H9 (cell line): ENCODE data around the gene ALDH1B1. TPM values are rescaled to one million over a fixed set of nuclear protein-coding genes. Genes with fewer than 3 reads are reported as not detected.

ENCODE experiments used
- DNase-seq: peaks from one replicate; pipeline ENCODE4 v3.0.0-alpha.2; 2017
- H2AFZ ChIP-seq: one replicate; pipeline ENCODE4 v1.6.1; 2013; ENCODE audit warnings: mild to moderate bottlenecking, low read length, control low read depth, moderate library complexity
- H2AK5ac ChIP-seq: 2 replicates; pipeline ENCODE4 v1.6.1; 2013; ENCODE audit warnings: low read length, control low read depth, mixed read lengths; ENCODE audit not compliant: insufficient read length
- H2BK120ac ChIP-seq: one replicate; pipeline ENCODE4 v1.6.1; 2013; ENCODE audit warnings: low read depth, mild to moderate bottlenecking, low read length, control low read depth, inconsistent platforms; ENCODE audit not compliant: poor library complexity, severe bottlenecking
- H2BK12ac ChIP-seq: 2 replicates; pipeline ENCODE4 v1.6.1; 2013; ENCODE audit warnings: low read length, control low read depth, mixed read lengths, low read depth; ENCODE audit not compliant: insufficient read length
- H2BK15ac ChIP-seq: 2 replicates; pipeline ENCODE4 v1.6.1; 2013; ENCODE audit warnings: low read depth, low read length, control low read depth
- H2BK20ac ChIP-seq: one replicate; pipeline ENCODE4 v1.6.1; 2013; ENCODE audit warnings: low read depth, mild to moderate bottlenecking, low read length, control low read depth, inconsistent platforms; ENCODE audit not compliant: poor library complexity, severe bottlenecking
- H2BK5ac ChIP-seq: 2 replicates; pipeline ENCODE4 v1.6.1; 2013; ENCODE audit warnings: low read length, control low read depth, mixed read lengths; ENCODE audit not compliant: insufficient read length
- H3K14ac ChIP-seq: 2 replicates; pipeline ENCODE4 v1.6.1; 2013; ENCODE audit warnings: low read length, control low read depth; ENCODE audit not compliant: insufficient read depth
- H3K18ac ChIP-seq: 2 replicates; pipeline ENCODE4 v1.6.1; 2013; ENCODE audit warnings: low read depth, mild to moderate bottlenecking, mixed read lengths, low read length, control low read depth; ENCODE audit not compliant: insufficient read length
- H3K23ac ChIP-seq: 2 replicates; pipeline ENCODE4 v1.6.1; 2013; ENCODE audit warnings: low read length, control low read depth, mixed read lengths, low read depth; ENCODE audit not compliant: insufficient read length
- H3K23me2 ChIP-seq: 2 replicates; pipeline ENCODE4 v1.6.1; 2013; ENCODE audit warnings: low read depth, mild to moderate bottlenecking, mixed read lengths, low read length, control low read depth; ENCODE audit not compliant: insufficient read length, poor library complexity, severe bottlenecking
- H3K27ac ChIP-seq: 2 replicates; pipeline ENCODE4 v1.5.1; 2013; ENCODE audit warnings: low read length, control low read depth, mixed read lengths, low read depth; ENCODE audit not compliant: insufficient read length
- H3K27me3 ChIP-seq: 2 replicates; pipeline ENCODE4 v1.6.1; 2013; ENCODE audit warnings: low read length, control low read depth, inconsistent platforms; ENCODE audit not compliant: insufficient read depth
- H3K4ac ChIP-seq: 2 replicates; pipeline ENCODE4 v1.6.1; 2013; ENCODE audit warnings: low read depth, mild to moderate bottlenecking, control low read depth, inconsistent platforms, low read length, moderate library complexity
- H3K4me1 ChIP-seq: 2 replicates; pipeline ENCODE4 v1.6.1; 2013; ENCODE audit warnings: low read length, control low read depth, inconsistent platforms; ENCODE audit not compliant: insufficient read depth
- H3K4me2 ChIP-seq: 2 replicates; pipeline ENCODE4 v1.6.1; 2013; ENCODE audit warnings: low read length, control low read depth, mixed read lengths; ENCODE audit not compliant: insufficient read length, insufficient read depth
- H3K56ac ChIP-seq: 2 replicates; pipeline ENCODE4 v1.6.1; 2013; ENCODE audit warnings: low read depth, mild to moderate bottlenecking, mixed read lengths, low read length, control low read depth; ENCODE audit not compliant: insufficient read length
- H3K79me1 ChIP-seq: 2 replicates; pipeline ENCODE4 v1.6.1; 2013; ENCODE audit warnings: low read depth, mild to moderate bottlenecking, moderate library complexity, low read length, control low read depth, inconsistent platforms; ENCODE audit not compliant: insufficient read depth, poor library complexity, severe bottlenecking
- H3K79me2 ChIP-seq: 2 replicates; pipeline ENCODE4 v1.6.1; 2013; ENCODE audit warnings: low read length, control low read depth, inconsistent platforms; ENCODE audit not compliant: insufficient read depth
- H3K9ac ChIP-seq: 2 replicates; pipeline ENCODE4 v1.6.1; 2013; ENCODE audit warnings: low read length, control low read depth, mixed read lengths; ENCODE audit not compliant: insufficient read length; ENCODE audit errors: extremely low read depth
- H3K9me3 ChIP-seq: one replicate; pipeline ENCODE4 v1.6.1; 2013; ENCODE audit warnings: low read depth, low read length, inconsistent platforms; ENCODE audit not compliant: control insufficient read depth
- H3T11ph ChIP-seq: one replicate; pipeline ENCODE4 v1.6.1; 2013; ENCODE audit warnings: mild to moderate bottlenecking, low read length, control low read depth, inconsistent platforms
- H4K20me1 ChIP-seq: one replicate; pipeline ENCODE4 v1.6.1; 2013; ENCODE audit not compliant: control insufficient read depth, insufficient read length, insufficient read depth
- H4K5ac ChIP-seq: 2 replicates; pipeline ENCODE4 v1.6.1; 2013; ENCODE audit warnings: low read depth, mild to moderate bottlenecking, mixed read lengths, low read length, control low read depth; ENCODE audit not compliant: insufficient read length
- H4K8ac ChIP-seq: replicated peaks from 2 replicates; pipeline ENCODE4 v1.6.1; 2013; ENCODE audit warnings: low read length, control low read depth, mixed read lengths, low read depth; ENCODE audit not compliant: insufficient read length
- H4K91ac ChIP-seq: 2 replicates; pipeline ENCODE4 v1.6.1; 2013; ENCODE audit warnings: low read depth, mild to moderate bottlenecking, moderate library complexity, mixed read lengths, low read length, control low read depth; ENCODE audit not compliant: insufficient read length
- H3K27ac Mint-ChIP-seq, 3 experiments: 2 replicates in 2 of 3; 3 replicates in 1 of 3; pipeline ENCODE4 v1.8.0; 2020 to 2021; ENCODE audit warnings: mixed read lengths in 3 of 3, mild to moderate bottlenecking in 1 of 3, moderate library complexity in 1 of 3
- H3K27me3 Mint-ChIP-seq: 2 replicates; pipeline ENCODE4 v1.8.0; 2021; ENCODE audit warnings: low read depth, mild to moderate bottlenecking, moderate library complexity, mixed read lengths
- H3K36me3 Mint-ChIP-seq, 3 experiments: 2 replicates in 2 of 3; 3 replicates in 1 of 3; pipeline ENCODE4 v1.8.0; 2020 to 2021; ENCODE audit warnings: low read depth in 3 of 3, mixed read lengths in 3 of 3; ENCODE audit not compliant: insufficient read depth in 1 of 3
- H3K4me1 Mint-ChIP-seq, 2 experiments: 2 replicates each; pipeline ENCODE4 v1.8.0; 2020; ENCODE audit warnings: mixed read lengths in 2 of 2
- H3K4me3 Mint-ChIP-seq, 2 experiments: 2 replicates in 1 of 2; 3 replicates in 1 of 2; pipeline ENCODE4 v1.8.0; 2020 to 2021; ENCODE audit warnings: mild to moderate bottlenecking in 2 of 2, mixed read lengths in 2 of 2, moderate library complexity in 1 of 2
- H3K9me3 Mint-ChIP-seq, 2 experiments: 2 replicates in 1 of 2; 3 replicates in 1 of 2; pipeline ENCODE4 v1.8.0; 2020; ENCODE audit warnings: mild to moderate bottlenecking in 2 of 2, mixed read lengths in 2 of 2, moderate library complexity in 1 of 2
- WGBS: extraction: QIAGEN DNeasy Blood & Tissue Kit; methylation state at CpG from one replicate; pipeline ENCODE4 v1.1.7; 2013; ENCODE audit warnings: missing lambda C conversion rate, low lambda C conversion rate, mixed read lengths; ENCODE audit not compliant: insufficient read length; ENCODE audit errors: extremely low coverage; 5-methylcytosine and 5-hydroxymethylcytosine counted together
- total RNA-seq: library from RNA; stranded (reverse); gene quantifications from 2 replicates; pipeline ENCODE4 v1.2.1, GENCODE V29; 2021
- TF ChIP-seq, protein P1 (sequence below): fragments of 200-600 bp; sonication (generic); conservative IDR thresholded peaks from 3 replicates; pipeline ENCODE4 v1.8.0; 2021; ENCODE audit warnings: antibody characterized with exemption, mild to moderate bottlenecking

Gene ALDH1B1
- total RNA-seq, 1 experiment from 2014 or later = 49.6 TPM

DNA sequence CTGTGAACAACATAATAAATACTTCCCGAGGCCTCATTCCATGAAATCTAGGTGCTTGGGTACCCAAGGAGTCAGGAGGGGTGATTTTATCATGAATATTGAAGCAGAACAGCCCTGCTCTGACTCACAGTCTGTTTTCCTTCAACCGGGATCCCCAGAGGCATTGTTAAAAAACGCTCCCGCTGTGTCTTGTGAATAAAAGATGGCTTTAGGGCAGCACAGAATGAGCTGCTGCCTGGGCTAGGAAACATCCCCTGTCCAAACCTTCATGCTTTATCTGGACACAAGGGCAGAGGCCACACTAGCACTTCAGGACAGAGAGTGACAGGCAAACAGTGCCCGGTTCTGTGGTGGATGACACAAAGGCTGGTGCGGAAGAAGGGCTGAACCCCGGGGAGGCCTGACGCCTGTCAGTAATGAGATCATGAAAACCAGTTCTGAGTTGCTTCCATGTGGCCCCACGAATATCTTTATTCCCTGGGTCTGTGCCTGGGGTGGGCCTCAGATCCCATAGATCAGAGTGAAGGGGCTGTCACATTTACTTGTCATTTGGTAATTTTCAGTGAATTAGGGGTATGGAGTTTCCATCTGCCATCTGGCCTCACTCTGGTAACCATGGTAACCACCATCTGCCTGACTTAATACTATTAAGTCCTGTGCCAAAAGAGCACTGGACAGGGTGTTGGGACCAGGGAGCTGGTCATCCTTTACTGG lies 29.2 kb downstream of the ALDH1B1 start:
- Histone ChIP-seq H4K20me1 (no peaks in the 10 kb centered on the region), H3K14ac (no peak overlapping the region), H3K4me2 (no peak overlapping the region), H2BK20ac (no peak overlapping the region), H3K79me1 (no peaks in the 10 kb centered on the region), H2BK120ac (no peak overlapping the region), H2BK12ac (no peak overlapping the region), H3K9me3 (no peaks in the 10 kb centered on the region), H2AFZ (no peak overlapping the region), H3K23ac (no peak overlapping the region), H2BK15ac (no peak overlapping the region), H3K4me1 (no peaks in the 10 kb centered on the region; the same call in 1 of the 2 replicates), H3K56ac (no peak overlapping the region), H3K23me2 (peaks cover 10% of the 10 kb centered on the region), H4K91ac (no peak overlapping the region), H3K27ac (no peak overlapping the region), H2BK5ac (no peak overlapping the region), H4K5ac (no peak overlapping the region), H3T11ph (no peak overlapping the region), H3K18ac (no peak overlapping the region), H2AK5ac (no peak overlapping the region), H3K79me2 (no peaks in the 10 kb centered on the region), H4K8ac (no peak overlapping the region), H3K27me3 (peaks cover 18% of the 10 kb centered on the region; the same call in 1 of the 2 replicates), H3K9ac (no peak overlapping the region), H3K4ac (no peak overlapping the region)
- Mint-ChIP-seq H3K4me1 (peaks cover 46 to 55% of the 10 kb centered on the region in 2 experiments), H3K27ac (peak overlapping the region; percentile 34 to 89 (median 67); a peak in 6 of 7 replicates), H3K36me3 (no peaks in the 10 kb centered on the region; a peak in 1 of 7 replicates), H3K27me3 (peaks cover 37% of the 10 kb centered on the region), H3K4me3 (peak overlapping the region in 1 of 2 experiments; percentile 42; a peak in 1 of 5 replicates), H3K9me3 (no peaks in the 10 kb centered on the region)
- peak; percentile 58 for DNase-seq
- TF ChIP-seq, protein P1, sequence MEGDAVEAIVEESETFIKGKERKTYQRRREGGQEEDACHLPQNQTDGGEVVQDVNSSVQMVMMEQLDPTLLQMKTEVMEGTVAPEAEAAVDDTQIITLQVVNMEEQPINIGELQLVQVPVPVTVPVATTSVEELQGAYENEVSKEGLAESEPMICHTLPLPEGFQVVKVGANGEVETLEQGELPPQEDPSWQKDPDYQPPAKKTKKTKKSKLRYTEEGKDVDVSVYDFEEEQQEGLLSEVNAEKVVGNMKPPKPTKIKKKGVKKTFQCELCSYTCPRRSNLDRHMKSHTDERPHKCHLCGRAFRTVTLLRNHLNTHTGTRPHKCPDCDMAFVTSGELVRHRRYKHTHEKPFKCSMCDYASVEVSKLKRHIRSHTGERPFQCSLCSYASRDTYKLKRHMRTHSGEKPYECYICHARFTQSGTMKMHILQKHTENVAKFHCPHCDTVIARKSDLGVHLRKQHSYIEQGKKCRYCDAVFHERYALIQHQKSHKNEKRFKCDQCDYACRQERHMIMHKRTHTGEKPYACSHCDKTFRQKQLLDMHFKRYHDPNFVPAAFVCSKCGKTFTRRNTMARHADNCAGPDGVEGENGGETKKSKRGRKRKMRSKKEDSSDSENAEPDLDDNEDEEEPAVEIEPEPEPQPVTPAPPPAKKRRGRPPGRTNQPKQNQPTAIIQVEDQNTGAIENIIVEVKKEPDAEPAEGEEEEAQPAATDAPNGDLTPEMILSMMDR = no peak
- no CpG with 5 or more reads among the region's 9 CpGs for WGBS
